HG03097 (cell line): Measurements from ENCODE around the gene CTCFL.

Source experiments
- ATAC-seq: cut with Tn5 transposase; IDR thresholded peaks from one replicate; pipeline ENCODE4 v1.9.1; 2021; ENCODE audit not compliant: unreplicated experiment, low FRiP score

CTCFL gene

DNA sequence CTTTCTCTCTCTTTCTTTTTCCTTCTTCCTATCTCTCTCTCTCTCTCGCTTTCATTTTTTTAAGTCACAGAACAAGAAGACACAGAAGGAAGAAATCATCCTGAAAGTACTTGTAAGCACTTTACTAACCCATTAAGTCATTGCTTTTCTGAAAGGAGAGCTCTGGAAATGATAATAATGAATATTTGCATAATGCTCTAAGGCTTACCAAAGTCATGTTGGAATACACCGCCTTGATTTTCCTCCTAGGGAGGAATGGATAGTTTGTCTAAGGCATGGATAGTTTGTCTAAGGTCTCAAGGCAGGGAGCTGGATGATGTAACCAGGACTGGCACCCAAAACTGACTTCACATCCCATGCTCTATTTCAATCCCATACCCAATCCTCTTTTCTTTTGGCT lies 12.9 kb upstream of the CTCFL start:
- ATAC-seq, result no peak

DNA sequence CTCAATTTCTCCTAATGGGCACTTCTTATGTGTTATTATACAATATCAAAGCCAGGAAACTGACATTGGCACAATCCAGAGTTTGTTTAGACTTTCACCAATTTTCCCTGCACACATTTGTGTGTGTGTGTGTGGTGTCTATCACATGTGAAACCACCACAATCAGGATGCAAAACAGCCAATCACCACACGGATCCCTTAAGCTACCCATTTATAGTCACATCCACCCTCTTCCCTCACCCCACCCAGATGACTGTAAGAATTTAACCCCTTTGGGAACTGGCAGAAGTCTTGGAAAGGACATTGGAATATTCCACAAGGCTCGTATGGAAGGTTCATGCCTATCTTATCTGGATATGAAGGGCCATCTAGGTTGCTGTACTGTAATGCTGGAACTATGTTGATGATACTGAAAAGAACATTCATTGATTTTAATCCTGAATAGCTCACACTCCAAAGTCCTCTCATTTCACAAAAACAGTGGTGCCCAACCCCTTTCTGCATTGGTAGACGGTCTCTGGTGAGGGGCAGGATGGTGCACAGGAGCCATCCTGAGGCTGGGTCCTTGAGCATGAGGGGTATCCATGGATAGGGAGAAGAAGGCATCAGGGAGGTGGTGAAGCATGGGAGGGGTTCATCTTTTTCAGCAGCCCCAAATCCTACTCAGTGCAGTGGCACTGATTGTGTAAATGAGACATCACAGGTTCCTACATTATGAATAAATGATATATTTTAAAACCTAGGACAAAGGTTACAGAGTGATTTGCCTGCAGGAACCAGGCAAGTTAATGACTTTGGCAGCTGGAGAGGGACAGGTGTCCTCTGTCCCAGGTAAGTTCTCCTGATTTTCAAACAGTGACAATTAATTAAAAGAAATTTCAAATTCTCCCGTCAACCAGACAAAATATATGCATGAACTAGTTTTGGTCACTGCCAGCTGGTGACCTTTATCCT lies 12.1 kb upstream of the CTCFL start:
- ATAC-seq, result no peak

DNA sequence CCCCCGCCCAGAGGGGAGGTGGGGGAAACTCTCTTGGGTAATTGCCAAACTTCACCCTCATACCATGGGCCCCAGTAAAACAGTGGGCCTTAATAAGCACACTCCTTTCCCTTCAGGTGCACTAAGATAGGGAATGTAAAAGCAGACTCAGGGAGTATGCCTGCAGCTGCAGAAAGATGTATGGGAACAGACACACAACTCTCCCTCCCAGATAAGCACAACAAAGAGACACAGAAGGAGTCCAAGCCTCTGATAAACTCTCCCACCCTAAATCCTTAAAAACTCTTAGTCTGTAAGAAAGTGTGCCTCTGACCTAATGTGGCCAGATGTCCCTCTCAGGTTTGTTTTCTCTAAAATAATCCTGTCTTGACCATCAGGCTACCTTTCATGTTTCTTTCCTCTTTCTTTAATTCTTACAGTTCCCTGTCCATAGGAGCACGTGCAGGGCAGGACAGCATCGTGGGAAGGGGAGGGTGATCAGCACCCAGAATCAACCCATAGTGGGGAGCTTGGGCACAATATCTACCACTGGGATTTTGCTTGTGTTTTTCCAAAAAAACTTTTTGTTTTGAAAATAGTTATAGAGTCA lies 11.3 kb upstream of the CTCFL start:
- ATAC-seq, result no peak

DNA sequence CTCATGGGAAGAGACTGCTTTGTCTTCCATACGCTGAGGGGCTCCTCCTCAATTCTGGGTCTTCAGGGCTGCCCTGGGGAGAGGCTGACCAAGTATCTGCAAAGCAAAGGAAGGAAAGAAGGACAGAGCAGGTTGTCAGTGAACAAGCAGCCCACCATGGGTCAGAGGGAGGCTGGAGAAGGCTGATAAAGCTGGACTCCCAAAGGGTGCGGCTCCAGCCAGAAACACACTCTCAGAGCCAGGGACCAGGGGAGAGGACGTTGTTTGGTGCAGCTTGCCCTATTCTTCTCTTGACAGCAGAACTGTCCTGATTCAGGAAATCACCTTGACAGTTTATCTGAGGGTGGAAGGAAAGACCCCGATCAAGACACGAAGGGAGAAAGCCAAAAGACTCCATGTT lies 10.4 kb upstream of the CTCFL start:
- ATAC-seq, result no peak

DNA sequence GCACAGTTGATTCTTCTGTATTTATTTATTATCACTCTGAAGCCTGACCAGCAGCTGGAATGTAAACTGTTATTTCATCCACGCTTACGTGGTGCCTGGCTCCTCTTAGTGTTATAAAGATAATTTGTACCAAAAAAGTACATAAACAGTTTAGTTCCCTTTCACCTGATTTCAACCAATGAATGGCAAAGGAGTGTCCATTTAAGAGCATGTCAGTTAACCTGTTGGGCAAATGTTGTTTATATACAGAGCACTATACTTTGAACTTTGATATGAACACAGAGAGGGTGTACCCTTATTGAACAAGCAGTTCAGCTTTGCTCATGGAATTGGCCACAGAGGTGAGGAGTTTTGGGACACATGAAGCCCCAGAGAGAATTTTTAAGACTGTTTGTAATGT lies 7.2 kb upstream of the CTCFL start:
- ATAC-seq, result no peak

DNA sequence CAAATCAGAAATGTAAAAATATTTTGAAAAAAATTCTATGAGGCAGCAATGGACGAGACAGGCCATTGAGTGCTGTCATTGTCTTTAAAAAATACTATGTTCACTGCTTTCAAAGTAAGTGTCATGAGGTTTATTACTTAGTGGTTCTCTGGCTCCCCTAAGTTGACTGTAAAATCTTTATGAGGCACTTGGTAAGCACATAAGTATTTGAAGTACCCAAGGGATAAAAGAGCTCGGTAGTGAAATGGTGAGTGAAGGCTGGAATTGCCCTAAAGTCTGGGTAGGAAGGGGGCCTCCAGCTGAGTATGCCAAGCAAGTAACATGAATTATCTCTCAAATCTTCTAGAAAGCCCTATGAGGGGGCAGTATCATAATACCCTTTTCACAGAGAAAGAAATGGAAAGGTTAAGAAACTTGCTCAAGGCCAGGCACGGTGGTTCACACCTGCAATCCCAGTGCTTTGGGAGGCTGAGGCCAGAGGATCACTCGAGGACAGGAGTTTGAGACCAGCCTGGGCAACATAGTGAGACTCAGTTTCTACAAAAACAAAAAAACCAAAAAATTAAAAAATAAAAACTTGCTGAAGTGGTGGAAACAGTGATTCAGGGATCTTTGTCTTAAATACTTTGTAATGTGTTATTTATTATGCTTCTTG lies 5.5 kb upstream of the CTCFL start:
- no peak for ATAC-seq

DNA sequence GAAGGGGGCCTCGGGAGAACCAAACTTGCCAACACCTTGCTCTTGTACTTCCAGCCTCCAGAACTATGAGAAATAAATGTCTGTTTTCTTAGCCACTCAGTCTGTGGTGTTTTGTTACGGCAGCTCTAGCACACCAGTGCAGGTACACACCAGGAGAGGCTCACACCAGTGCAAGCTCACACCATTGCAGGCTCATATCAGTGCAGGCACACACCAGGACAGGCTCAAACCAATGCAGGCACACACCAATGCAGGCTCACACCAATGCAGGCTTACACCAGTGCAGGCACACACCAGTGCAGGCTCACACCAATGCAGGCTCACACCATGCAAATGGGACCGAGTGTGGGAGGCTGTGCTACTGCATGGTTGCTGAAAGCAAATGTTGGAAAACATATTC lies 4.9 kb upstream of the CTCFL start:
- no peak for ATAC-seq

DNA sequence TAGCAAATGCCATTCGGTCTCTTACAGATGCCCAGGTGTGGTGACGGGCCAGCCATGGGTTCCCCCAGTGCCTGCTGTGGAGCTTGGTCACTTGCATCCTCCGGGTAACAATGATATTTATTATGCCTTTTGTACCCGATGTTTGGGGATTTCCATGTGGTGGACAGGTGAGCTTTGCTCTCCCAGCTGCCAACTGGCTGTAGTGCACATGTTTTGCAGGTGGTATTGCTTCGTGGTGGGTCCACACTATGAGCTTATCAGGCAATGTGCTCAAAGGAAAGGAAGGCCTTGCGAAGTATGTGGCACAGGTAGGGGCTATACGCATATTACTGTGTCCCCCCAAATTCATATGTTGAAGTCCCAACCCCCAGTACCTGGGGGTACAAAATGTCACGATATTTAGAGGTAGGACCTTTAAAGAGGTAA lies 4.2 kb upstream of the CTCFL start:
- no peak for ATAC-seq

DNA sequence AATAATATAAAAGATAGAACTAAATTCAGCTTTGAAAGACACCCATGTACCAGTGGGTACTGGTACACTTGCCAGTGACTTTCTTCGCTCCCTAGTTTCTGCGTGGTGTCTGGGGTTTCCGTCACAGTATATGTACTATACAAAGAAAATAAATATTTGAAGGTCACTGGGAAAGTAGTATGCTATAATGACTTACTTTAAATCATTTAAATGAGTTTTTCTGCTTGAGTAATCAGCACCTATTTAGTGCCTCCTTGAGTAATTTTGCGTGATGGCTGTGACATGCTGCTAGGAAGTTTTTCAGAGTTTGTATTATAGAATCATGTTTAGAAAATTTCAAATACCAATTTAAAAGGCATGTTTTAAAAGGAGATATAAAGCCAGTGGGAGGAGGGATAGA lies 3.2 kb upstream of the CTCFL start:
- ATAC-seq, result no peak

DNA sequence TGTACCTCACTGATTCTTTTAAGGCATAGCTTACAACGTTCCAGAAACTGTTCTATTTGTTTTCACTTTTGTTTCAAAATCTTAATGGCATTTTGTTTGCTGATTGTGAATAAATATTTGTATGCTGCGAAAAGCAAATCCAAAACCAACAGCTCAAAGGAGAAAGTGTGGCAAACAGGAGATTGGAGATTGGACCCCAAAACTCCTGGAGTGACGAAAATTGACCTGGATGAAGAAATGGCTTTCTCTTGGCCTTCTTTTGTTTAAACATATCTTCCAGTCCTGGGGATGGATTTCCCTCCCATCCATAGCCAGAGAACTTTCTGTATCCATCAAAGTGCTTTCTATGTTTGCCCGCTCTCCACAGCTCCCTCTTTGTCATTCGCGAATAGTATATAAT lies 2.8 kb upstream of the CTCFL start:
- ATAC-seq, result no peak

DNA sequence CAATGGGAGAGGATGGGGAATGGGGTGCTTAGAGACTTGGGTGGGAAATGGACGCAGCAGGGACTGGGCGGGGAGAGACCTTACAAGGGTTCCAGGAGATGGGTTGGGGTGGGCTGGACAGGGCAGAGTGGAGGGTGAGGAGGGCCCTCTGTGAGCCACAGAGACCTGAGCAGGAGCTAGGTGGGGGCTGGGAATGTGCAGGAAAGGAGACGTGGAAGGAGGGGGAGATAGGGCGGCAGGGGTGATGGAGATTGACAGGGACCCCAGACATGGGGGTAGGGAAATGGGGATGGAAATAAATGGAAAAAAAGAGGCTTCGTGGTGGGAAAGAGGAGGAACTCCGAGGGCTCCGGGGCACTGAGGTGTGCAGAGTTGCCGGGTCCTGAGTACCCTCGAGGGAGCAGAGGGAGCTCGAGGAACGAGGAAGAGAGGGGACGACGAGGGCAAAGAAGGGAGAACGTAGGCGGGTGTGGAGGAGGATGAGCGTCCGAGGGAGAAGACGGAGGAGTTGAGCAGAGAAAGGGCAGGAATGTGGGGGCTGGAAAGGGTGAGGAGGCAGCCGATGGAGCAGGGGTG lies 2.0 kb upstream of the CTCFL start:
- ATAC-seq, result no peak

DNA sequence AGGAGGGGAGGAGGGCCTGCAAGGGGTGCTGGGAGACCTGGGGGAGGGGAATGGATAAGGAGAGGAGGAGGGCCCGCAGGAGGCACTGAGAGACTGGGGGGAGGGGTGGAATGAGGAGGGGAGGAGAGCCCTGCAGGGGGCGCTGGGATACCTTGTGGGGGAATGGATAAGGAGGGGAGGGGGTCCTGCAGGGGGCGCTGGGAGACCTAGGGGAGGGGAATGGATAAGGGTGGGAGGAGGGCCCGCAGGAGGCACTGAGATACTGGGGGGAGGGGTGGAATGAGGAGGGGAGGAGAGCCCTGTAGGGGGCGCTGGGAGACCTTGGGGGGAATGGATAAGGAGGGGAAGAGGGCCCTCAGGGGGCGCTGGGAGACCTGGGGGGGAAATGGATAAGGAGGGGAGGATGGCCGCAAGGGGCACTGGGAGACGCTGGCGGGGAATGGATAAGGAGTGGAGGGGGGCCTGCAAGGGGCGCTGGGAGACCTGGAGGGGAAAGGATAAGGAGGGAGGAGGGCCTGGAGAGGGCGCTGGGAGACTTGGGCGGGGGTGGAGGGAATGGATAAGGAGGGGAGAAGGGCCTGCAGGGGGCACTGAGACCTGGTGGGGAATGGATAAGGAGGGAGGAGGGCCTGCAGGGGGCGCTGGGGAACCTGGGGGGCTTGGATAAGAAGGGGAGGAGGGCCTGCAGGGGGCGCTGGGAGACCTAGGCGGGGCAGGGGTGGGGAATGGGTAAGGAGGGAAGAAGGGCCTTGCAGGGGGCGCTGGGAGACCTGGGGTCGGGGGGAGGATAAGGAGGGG lies 1.3 kb upstream of the CTCFL start:
- no peak for ATAC-seq

DNA sequence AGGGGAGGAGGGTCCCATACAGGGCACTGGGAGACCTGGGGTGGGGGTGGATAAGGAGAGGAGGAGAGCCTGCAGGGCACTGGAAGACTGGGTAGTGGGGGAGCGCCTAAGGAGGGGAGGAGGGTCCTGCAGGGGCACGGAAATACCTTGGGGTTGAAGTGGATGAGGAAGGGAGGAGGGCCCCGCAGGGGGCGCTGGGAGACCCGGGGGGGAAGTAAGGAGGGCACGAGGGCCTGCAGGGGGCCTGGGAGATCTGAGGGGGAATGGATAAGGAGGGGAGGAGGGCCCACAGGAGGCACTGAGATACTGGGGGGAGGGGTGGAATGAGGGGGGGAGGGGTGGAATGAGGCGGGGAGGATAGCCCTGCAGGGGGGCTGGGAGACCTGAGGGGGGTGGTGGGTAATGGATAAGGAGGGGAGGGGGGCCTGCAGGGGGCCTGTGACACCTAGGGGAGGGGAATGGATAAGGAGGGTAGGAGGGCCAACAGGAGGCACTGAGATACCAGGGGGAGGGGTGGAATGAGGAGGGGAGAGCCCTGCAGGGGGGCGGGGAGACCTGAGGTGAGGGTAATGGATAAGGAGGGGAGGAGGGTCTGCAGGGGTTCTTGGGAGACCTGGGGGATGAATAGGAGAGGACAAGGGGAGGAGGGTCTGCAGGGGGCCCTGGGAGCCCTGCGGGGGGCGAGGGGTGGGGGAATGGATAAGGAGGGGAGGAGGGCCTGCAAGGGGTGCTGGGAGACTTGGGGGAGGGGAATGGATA lies 567 bp upstream of the CTCFL start:
- ATAC-seq, result no peak

DNA sequence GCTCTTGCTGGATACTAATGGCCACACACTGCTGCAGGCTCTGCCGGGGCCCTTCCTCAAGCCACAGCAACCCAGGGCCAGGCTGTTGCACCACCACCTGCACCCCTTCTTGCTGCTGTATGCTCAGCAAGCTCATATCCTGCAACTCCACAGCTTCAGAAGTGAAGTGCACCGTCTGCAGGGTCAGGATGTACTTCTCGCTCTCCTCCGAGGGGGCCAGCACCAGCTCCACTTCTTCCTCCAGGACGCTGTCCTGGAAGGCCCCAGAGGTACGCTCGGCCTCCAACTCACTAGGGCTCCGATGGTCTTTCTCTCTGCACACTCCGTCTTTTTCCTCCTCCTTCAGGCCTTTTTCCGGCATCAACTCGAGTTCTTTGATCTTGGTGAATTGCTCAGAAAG lies 1.2 kb downstream of the CTCFL start:
- ATAC-seq, result no peak

DNA sequence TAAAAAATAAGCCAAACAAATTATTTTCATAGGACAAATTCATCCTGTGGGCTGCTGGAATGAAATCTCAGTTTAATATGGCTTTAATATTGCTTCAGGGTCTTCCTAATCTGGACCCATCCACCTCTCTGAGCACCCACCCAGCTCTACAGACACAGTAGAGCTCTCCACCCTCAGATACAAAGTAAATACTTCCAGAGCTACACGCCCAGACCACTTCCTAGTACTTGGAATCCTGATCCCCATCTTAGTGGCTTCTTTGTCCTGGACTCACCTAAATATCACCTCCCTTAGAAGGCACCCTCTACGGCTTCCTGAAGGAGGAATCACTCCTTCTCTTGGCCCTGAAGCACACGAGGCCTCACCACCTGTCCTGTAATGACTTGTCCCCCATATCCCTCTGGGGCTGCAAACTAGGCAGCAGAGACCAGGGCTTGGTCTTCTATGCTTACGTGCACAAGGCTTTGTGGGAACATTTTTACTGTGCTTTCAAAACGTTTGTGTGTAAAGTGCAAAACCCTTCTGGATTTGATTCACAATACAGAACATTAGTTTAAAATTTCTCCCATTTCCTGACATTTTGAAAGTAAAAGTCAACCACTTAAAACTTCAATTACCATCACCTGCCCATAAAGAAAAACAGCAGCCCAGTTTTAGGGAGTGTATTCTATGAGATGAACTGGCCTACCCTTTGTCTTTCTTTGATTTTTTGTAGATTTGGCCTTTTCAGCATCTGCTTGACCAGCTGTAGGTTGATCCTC lies 2.4 kb downstream of the CTCFL start:
- ATAC-seq, result no peak

DNA sequence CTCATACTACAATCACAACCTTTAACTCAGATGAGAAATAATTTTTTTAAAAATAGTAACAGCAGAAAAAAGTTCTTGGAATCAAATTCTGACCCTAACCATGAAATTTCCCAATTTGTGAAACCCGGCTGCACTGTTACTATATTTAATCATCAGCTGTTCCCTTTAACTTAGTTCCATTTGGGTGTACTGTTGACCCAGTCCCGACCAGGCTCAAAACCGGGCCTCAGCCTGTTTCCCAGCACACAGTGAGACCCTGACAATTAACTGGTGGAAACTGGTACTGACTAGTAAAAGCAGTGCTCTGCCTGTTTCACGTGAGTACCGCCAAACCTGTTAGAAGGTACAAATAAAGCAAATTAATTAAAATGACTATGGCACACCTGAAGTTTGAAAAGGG lies 7.0 kb downstream of the CTCFL start:
- no peak for ATAC-seq

DNA sequence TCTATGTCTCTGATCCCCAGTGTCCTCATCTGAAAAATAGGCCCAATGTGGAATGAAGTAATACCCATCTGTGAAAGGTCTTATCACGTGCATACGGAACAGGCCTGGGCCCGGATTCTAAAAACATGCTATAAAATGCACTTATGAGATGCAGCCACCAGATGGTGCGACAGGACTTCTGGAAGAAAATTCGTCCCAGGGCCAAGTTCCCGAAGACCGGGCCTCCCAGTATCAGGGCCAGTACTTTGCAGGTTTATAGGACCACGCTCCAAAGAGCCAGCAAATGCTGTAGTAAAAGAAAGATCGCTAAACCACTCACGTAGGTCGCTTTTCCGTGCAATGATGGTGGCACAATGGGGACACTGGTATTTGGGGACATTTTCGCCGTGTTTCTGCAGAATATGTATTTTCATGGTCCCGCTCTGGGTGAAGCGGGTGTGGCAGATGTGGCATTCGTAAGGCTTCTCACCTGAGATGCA lies 10.6 kb downstream of the CTCFL start:
- ATAC-seq, result no peak

DNA sequence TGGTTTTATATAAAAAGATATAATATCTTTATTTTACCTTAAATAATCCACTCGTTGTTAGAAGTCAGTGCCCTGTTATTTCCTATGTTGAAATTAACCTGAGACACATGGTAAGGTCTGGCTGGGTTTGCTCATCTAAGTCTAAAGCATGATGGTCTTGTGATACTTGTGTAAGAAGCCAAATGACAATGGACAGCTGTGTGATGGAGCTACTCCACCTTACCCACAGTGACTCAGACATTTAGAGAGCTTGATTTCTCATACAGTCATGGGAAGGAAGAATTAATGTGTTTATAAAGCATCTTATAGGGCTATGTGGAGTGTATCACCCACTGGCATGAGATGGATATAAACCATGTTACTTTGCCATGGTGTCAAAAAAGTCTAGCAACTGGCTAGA lies 11.7 kb downstream of the CTCFL start:
- no peak for ATAC-seq

DNA sequence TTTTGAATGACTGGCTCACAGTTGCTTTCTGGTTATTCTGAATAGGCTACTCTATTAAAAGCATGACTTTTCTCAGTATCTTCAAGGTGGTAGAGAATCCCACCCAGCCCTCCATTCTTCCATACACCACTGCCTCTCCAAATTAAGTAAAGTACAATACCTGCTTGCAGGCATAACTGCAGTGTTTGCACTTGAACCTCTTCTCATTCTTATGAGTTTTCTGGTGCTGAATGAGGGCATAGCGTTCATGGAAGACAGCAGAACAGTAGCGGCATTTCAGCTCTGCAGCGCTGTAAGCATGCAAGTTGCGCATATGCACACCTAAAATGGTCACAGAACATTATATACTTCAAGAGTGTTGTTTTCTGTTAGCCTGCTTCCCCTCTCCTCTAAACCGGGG lies 12.5 kb downstream of the CTCFL start:
- ATAC-seq, result no peak
